HG02798 (cell line): ENCODE results near the gene RNH1.
"Not testable (repeated sequence)": the region's sequence is repeated elsewhere in the genome, so short reads cannot be mapped to it uniquely, and the experiment has no call there.

Experiments
- ATAC-seq: cut with Tn5 transposase; IDR thresholded peaks from one replicate; pipeline ENCODE4 v1.9.1; 2021; ENCODE audit warnings: mild to moderate bottlenecking; ENCODE audit not compliant: unreplicated experiment, poor library complexity

The RNH1 gene

DNA sequence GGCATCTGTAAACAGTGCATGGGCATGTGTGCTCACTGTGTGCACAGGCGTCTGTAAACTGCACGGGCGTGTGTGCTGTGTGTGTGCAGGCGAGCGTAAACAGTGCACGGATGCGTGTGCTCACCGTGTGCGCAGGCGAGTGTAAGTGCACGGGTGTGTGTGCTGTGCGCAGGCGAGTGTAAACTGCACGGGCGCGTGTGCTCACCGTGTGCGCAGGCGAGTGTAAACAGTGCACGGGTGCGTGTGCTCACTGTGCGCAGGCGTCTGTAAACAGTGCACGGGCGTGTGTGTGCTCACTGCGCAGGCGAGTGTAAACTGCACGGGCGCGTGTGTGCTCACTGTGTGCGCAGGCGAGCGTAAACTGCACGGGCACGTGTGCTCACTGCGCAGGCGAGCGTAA lies 22.4 kb downstream of the RNH1 start:
- ATAC-seq: no peak

GRCh38 chr11:479311-479710 lies 27.7 kb downstream of the RNH1 start:
- ATAC-seq: no peak

DNA sequence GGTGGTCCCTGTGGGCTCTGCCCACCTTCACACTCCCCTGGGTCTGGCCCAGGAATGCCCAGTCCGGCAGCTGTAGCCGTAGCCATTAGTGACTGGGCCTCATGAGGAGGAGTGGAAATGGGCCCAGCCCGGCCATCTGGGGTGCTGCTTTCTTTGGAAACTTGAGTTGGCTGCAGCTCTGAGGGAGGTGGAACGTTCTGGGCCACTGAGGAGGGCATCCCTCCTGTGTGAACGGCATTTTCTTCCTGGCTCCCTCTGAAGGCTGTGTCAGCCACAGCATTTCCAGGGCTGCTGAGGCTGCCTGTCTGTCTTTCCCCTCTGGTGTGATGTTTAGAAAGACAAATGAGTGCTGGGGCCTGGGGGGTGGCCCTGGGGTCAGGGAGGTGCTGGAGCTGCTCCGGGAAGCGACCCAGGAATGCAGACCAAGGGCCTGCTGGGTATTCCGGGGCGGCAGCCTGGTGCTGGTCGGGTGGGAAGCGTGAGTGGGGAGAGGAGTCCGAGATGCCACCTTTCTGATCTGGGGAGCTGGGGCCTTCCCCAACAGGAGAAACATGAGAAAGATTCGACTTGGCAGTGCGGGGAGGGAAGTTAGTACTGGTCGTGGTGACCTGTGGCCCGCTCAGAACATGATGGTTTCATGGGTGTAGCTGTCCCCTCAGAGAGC lies 29.9 kb downstream of the RNH1 start:
- ATAC-seq: no peak

DNA sequence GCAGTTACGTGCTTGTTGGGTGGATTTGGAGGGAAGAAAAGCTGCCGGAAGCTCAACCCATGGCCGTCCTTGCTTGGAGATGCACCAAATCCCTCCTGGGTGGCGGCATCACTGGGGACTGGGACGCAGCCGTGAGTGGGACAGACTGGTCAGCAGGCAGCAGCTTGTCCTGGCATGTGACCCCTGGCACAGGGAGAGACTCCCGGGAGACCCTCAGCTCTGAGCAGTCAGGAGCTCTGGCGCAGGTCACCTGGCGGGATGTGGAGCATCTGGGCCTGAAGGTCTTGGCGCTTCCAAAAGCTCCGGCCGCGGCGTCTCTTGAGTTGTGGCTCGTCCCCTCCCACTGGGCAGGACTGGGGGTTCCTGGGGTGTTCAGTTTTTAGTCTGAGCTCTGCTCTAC lies 30.6 kb downstream of the RNH1 start:
- no peak for ATAC-seq

DNA sequence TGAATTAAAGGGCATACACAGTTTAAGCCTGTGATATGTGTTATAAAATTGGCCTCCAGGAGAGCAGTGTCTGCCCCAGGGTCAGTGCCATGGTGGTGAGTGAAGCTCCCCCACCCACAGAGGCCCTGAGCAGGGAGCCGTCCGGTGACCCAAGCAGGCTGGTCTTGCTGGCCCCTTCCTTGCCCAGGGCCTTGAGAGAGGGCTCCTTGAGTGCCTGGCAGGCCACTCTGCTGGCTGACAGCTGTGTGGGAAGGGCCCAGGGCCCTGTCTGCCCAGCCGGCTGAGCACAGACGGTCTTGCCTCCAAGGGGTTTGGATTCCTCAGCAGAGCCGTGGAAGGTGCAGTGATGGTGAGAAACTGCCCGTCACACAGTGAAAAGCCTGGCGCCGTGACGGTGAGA lies 31.1 kb downstream of the RNH1 start:
- ATAC-seq: no peak

DNA sequence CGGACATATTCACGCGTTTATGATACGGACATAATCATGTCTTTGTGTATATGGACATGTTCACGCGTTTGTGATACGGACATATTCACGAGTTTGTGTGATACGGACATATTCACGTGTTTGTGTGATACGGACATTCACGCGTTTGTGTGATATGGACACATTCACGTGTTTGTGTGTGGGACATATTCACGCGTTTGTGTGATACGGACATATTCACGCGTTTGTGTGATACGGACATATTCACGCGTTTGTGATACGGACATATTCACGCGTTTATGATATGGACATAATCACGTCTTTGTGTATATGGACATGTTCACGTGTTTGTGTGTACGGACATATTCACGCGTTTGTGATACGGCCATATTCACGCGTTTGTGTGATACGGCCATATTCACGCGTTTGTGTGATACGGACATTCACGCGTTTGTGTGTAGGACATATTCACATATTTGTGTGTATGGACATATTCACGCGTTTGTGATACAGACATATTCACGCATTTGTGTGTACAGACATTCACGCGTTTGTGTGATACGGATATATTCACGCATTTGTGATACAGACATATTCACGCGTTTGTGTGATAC lies 32.0 kb downstream of the RNH1 start:
- no peak for ATAC-seq

DNA sequence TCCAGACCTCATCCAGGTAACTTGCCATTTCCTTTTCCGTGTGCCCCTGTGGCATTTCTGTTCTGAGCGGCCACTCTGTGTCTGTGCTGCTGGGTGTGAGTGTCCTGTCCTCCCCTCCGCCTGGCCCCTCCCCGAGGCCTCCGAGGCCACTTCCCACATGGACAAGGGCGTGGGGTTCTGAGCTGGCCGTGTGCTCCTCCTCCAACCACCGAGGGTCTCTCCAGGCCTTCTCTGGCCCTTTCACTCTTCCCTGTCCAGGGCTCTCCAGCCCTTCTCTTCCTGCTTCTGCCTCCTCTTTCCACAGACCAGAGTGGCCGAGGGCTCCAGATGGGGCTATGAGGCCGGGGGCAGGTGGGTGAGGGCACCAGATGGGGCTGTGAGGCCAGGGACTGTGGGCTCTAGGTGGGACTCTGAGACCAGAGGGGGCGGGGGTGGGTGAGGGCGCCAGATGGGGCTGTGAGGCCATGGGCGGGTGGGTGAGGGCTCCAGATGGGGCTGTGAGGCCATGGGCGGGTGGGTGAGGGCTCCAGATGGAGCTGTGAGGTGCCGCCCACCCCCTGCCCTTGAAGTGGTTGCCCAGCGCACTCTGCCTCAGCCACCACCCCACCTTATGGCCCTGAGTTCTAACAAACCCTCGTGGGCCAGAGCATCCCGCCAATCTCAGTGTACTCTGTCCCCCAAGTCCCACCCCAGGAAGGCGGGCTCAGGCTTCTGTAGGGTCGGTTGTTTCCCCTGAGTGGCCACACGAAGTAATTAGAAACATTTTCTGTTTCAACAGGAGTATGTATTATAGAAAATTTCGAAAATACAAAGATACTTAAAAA lies 32.9 kb downstream of the RNH1 start:
- ATAC-seq: no peak

DNA sequence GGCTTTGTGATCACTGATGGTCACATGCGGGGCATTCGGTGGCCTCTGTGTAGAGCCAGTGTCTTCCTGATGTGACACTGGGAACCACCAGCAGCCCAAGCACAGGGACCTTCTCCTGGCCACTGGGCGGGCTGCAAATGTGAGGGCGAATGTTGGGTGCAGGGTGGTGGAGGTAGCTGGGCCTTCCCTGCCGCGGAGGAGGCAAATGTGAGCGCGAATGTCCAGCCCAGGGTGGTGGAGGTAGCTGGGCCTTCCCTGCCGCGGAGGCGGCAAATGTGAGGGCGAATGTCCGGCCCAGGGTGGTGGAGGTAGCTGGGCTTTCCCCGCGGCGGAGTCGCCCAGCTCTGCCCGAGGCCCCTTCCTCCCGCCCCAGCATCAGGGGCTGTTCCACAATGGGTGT lies 33.6 kb downstream of the RNH1 start:
- no peak for ATAC-seq

DNA sequence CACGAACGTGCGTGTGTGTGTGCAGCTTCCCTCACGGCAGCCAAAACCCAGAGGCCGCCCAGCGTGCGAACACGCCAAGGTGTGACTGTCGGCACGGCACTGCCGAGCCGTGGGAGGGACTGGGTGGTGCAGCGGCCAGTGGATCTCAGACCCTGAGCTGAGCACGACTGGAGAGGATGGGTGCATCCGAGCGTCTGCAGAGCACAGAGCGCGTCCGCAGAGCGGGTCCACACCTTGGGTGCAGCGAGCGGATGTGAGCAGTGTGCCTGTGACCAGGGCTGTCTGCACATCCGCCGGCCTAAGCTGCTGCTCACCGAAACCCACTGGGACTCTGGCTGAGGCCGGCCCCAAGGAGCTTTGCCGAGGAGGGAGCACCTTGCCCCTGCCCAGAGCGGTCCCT lies 34.2 kb downstream of the RNH1 start:
- ATAC-seq: no peak

- ATAC-seq: no peak
Measured at GRCh38 chr11:472272-472671, 34.8 kb downstream of the RNH1 start.

DNA sequence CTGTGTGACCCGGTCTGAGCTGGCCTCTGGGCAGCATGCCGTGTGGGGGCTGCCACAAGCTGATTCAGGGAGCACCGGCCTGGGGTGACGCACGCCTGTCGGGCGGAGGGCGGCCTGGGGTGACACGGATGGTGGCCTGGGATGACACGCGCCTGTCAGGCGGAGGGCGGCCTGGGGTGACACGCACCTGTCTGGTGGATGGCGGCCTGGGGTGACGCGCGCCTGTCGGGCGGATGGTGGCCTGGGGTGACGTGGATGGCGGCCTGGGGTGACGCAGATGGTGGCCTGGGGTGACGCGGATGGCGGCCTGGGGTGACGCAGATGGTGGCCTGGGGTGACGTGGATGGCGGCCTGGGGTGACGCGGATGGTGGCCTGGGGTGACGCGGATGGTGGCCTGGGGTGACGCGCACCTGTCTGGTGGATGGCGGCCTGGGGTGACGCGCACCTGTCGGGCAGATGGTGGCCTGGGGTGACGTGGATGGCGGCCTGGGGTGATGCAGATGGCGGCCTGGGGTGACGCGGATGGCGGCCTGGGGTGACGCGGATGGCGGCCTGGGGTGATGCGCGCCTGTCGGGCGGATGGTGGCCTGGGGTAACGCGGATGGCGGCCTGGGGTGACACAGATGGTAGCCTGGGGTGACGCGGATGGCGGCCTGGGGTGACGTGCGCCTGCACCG lies 35.4 kb downstream of the RNH1 start:
- ATAC-seq: no peak

GRCh38 chr11:469684-470560 lies 37.1 kb downstream of the RNH1 start:
- ATAC-seq: no peak

GRCh38 chr11:469026-469683 lies 37.9 kb downstream of the RNH1 start:
- ATAC-seq: not testable (repeated sequence)

DNA sequence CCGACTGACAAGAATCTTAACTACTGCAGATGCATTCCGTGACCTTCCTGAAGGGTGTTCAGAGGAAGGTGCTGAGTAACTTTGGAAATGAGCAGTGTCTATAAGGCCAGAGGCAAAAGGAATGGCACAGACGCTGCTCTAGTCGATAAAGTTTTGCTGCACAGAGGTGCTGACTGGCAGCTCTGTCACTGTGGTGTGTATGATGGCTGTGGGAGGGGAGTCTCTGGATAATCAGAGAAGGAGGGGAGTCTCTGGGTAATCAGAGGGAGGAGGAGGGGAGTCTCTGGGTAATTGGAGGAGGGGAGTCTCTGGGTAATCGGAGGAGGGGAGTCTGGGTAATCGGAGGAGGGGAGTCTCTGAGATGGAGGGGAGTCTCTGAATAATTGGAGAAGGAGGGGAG lies 38.5 kb downstream of the RNH1 start:
- ATAC-seq: no peak

DNA sequence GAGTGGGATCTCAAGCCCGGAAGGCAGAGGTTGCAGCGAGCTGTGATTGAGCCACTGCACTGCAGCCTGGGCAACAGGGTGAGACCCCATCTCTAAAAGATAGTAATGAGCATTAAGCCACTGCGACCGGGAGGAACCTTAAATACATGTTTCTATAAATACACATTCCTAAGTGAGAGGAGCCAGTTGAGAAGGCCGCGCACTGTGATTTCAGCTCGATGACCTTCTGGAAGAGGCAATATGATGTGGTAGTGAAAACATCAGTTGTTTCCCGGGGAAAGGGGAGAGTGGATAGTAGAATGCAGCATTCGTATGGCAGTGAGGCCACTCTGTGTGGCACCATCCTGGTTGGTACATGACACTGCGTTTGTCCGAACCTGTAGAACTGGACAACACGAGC lies 39.0 kb downstream of the RNH1 start:
- no peak for ATAC-seq

- ATAC-seq: no peak
Measured at GRCh38 chr11:465896-466530, 41.0 kb downstream of the RNH1 start.

- ATAC-seq: no peak
Measured at GRCh38 chr11:464316-464715, 42.7 kb downstream of the RNH1 start.

- no peak for ATAC-seq
Measured at GRCh38 chr11:462107-462890, 44.7 kb downstream of the RNH1 start.
